ENCODE measurements around the gene GRHL1. TPM values are rescaled to one million over a fixed set of nuclear protein-coding genes. Genes with fewer than 3 reads are reported as not detected.

Gene GRHL1
- total and polyA plus RNA-seq, 9 of the 15 experiments (the other 6 are each of a cell fraction or from before 2014, with no cell fraction given) = 1.7 to 6.1 (median 4.7) TPM

- no peak for TF ChIP-seq CTCFL (IDR thresholded peaks at IDR 0.05; ENCODE audit: borderline replicate concordance, insufficient read depth, low read depth, low read length, poor library complexity, severe bottlenecking)
- no peak for TF ChIP-seq KDM4B (IDR thresholded peaks at IDR 0.05; ENCODE audit: borderline replicate concordance in 2 of 2, low read depth in 1 of 2)
- no peak for TF ChIP-seq SMC3 (conservative IDR thresholded peaks at IDR 0.05; ENCODE audit: insufficient read depth, low read depth, low read length)
- no peak for TF ChIP-seq CREB3L1 (IDR thresholded peaks at IDR 0.05; ENCODE audit: borderline replicate concordance, low read depth)
- TF ChIP-seq ZNF212 (CRISPR knock-in tag; IDR thresholded peaks at IDR 0.05) = no peak
- TF ChIP-seq NR3C1 (CRISPR knock-in tag; IDR thresholded peaks at IDR 0.05) = no peak
- no peak for TF ChIP-seq DMBX1 (CRISPR knock-in tag; IDR thresholded peaks at IDR 0.05; ENCODE audit: borderline replicate concordance)
- no peak for TF ChIP-seq PTRF (tag; IDR thresholded peaks at IDR 0.05)
- no peak for TF ChIP-seq CHD1 (IDR thresholded peaks at IDR 0.05; ENCODE audit: low read length)
- no peak for TF ChIP-seq C11orf30 (IDR thresholded peaks at IDR 0.05; ENCODE audit: low read depth)
- TF ChIP-seq, protein P1, sequence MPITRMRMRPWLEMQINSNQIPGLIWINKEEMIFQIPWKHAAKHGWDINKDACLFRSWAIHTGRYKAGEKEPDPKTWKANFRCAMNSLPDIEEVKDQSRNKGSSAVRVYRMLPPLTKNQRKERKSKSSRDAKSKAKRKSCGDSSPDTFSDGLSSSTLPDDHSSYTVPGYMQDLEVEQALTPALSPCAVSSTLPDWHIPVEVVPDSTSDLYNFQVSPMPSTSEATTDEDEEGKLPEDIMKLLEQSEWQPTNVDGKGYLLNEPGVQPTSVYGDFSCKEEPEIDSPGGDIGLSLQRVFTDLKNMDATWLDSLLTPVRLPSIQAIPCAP (CRISPR knock-in tag; IDR thresholded peaks at IDR 0.05; ENCODE audit: borderline replicate concordance) = no peak
- TF ChIP-seq NELFE (IDR thresholded peaks at IDR 0.05; ENCODE audit: insufficient read depth, insufficient read length) = no peak
- TF ChIP-seq, protein P2, sequence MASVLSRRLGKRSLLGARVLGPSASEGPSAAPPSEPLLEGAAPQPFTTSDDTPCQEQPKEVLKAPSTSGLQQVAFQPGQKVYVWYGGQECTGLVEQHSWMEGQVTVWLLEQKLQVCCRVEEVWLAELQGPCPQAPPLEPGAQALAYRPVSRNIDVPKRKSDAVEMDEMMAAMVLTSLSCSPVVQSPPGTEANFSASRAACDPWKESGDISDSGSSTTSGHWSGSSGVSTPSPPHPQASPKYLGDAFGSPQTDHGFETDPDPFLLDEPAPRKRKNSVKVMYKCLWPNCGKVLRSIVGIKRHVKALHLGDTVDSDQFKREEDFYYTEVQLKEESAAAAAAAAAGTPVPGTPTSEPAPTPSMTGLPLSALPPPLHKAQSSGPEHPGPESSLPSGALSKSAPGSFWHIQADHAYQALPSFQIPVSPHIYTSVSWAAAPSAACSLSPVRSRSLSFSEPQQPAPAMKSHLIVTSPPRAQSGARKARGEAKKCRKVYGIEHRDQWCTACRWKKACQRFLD (CRISPR knock-in tag; IDR thresholded peaks at IDR 0.05) = no peak
- no peak for TF ChIP-seq TAF7 (tag; IDR thresholded peaks at IDR 0.05)
- no peak for TF ChIP-seq MAFK (IDR thresholded peaks at IDR 0.05; ENCODE audit: low read length)
- TF ChIP-seq SAFB (IDR thresholded peaks at IDR 0.05; ENCODE audit: borderline replicate concordance, low read depth, low read length) = no peak
- TF ChIP-seq FOXA3 (CRISPR knock-in tag; conservative IDR thresholded peaks at IDR 0.05 in 1 of 2, IDR thresholded peaks at IDR 0.05 in 1 of 2) = no peak
- TF ChIP-seq, protein P3, sequence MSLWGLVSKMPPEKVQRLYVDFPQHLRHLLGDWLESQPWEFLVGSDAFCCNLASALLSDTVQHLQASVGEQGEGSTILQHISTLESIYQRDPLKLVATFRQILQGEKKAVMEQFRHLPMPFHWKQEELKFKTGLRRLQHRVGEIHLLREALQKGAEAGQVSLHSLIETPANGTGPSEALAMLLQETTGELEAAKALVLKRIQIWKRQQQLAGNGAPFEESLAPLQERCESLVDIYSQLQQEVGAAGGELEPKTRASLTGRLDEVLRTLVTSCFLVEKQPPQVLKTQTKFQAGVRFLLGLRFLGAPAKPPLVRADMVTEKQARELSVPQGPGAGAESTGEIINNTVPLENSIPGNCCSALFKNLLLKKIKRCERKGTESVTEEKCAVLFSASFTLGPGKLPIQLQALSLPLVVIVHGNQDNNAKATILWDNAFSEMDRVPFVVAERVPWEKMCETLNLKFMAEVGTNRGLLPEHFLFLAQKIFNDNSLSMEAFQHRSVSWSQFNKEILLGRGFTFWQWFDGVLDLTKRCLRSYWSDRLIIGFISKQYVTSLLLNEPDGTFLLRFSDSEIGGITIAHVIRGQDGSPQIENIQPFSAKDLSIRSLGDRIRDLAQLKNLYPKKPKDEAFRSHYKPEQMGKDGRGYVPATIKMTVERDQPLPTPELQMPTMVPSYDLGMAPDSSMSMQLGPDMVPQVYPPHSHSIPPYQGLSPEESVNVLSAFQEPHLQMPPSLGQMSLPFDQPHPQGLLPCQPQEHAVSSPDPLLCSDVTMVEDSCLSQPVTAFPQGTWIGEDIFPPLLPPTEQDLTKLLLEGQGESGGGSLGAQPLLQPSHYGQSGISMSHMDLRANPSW (CRISPR knock-in tag; IDR thresholded peaks at IDR 0.05) = no peak
Measured at GRCh38 chr2:10030311-10030736, 78.8 kb downstream of the GRHL1 start (continued).

All from K562 (cell line).